Stimulated activated CD8-positive, alpha-beta memory T cell treated with anti-CD3 and anti-CD28 coated beads, Interleukin-7, amount 100 ng/mL, for 4 hours (primary cell): ENCODE measurements around the gene RPGR.

Source experiments
- DNase-seq, 2 donors: peaks; one replicate each; pipeline ENCODE4 v3.0.0-alpha.2; 2020; ENCODE audit warnings: low read depth in 2 of 2

RPGR gene

DNA sequence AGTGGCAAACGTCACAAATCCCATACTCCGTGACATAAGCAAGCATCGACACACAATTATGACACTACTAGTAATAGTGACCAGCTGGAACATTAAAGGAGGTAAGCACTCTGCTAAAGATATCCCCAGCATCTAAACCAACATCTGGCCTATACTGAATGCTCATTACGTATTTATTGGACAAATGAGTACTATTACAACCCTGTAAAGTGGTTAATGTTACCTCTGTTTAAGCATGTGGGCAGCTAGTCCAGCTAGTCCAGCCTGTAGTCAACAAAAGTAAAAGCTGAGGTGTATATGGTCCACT is 419 bp upstream of the RPGR start:
- no peak for DNase-seq

DNA sequence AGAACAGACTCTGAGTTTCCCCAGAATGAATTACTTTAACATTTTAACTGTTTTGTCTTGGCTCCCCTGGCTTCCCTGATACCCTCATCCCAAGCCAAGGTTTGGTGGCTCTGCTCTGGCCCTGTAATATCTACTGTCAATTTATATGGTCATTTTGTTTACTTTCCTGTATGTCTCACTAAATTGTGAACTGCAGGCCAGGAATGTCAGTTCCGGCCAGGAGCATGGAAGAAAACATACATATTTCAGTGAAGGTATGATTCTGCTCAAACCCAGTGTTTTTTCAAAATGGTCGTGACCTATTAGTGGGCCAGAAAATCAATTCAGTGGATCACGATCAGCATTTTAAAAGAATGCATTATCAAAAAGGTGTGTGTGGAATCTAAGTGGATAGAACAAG is 1.2 kb downstream of the RPGR start:
- DNase-seq = no peak

DNA sequence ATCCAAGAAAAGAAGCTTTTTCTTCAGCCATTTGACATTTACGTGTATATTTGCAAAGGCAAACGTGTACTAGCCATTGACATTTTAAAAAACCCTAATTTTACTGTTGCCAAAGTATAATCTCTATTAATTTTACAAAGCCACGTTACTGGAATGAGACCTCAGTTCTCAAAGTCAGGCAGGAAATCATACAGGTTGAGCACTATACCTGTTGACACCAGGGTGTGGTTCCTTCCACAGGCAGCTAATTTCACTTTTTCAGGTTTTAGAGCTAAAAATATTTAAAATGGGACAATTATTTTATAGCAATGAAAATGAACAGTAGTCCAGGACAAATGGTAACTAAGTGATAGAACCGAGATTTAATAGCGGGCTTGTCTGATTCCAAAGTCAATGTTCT is 6.5 kb downstream of the RPGR start:
- no peak for DNase-seq

- no peak for DNase-seq
Observed at GRCh38 chrX:38318606-38319005, 8.7 kb downstream of the RPGR start.

DNA sequence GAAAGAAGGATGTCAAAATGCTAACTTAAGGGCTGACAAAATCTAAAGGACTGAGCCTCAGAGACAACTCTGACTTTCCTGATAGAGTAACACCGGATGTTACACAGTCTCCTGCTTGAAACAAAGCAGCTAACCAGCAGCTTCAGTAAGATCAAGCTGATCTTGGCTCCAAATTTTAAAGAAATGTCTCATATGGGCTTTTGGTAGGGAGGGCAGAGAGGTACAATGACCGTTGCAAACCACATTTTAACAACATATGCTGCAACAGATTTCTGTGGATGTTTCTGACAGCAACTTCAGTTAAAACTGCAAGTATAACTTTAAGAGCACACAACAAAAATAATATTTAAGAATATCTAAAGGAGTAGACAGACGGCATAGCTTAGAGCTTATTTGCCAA is 9.1 kb downstream of the RPGR start:
- no peak for DNase-seq

GRCh38 chrX:38315186-38315585 is 12.1 kb downstream of the RPGR start:
- no peak for DNase-seq

- no peak for DNase-seq
Observed at GRCh38 chrX:38313190-38313589, 14.1 kb downstream of the RPGR start.

- no peak for DNase-seq
Observed at GRCh38 chrX:38312436-38312835, 14.9 kb downstream of the RPGR start.

GRCh38 chrX:38311743-38312142 is 15.6 kb downstream of the RPGR start:
- DNase-seq = no peak

DNA sequence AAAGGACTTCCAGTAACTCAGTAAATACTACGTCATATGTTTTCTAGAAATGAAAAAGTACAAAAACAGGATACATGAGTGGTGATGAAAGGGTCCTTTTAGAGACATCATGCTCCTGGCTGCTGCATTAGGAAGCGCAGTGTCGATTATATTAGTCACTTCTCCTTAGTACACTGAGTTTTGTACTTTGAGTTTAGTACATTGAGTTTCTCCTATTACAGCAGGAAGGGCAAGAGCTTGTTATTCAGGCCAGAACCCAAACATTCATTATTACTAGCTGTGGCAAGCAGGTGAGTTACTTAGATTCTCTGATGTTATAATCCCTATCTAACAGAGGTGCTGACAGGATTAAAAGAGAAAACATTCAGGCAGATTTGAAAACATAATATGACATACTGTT is 21.3 kb downstream of the RPGR start:
- DNase-seq = no peak

GRCh38 chrX:38304010-38304409 is 23.3 kb downstream of the RPGR start:
- no peak for DNase-seq

DNA sequence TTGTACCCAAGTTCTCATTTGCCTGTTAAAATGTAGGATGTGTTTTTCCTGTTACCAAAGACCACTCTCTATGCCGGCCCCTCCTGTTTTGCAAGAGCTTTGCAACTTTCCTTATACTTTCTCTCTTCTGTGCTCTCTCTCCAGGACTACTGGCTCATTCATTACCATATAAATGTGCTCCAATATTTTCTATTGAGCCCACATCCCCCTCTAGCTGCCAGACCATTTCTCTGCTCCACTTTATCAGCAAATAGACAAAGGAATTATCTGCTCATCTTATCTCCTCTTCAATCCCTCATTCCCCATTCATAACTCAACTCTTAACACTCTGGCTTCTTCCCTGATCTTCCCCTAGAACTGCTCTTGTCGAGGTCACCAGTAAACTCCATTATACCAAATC is 33.6 kb downstream of the RPGR start:
- no peak for DNase-seq

DNA sequence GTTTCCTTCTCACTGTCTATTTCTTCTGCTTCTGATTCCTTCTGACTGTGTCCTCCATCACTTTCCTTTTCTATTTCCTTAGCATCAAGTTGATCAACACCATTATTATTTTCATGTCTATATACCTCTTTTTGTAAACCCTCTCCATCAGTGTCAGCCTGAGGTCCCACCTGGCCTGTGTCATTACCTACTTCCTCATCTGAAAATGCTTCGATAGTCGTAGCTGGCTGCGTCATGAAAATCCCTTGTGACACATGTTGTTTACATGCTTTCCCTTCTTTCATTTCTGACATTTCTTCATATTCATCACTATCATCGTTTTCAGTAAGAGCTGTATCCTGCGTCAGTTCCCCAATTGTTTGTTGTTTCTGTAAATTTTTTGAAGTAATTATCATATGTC is 39.6 kb downstream of the RPGR start:
- no peak for DNase-seq

- no peak for DNase-seq
Observed at GRCh38 chrX:38285649-38286048, 41.7 kb downstream of the RPGR start.

GRCh38 chrX:38282049-38282448 is 45.3 kb downstream of the RPGR start:
- DNase-seq = no peak

- no peak for DNase-seq
Observed at GRCh38 chrX:38279188-38279587, 48.1 kb downstream of the RPGR start.

- no peak for DNase-seq
Observed at GRCh38 chrX:38278682-38279081, 48.6 kb downstream of the RPGR start.

GRCh38 chrX:38277802-38278201 is 49.5 kb downstream of the RPGR start:
- no peak for DNase-seq

DNA sequence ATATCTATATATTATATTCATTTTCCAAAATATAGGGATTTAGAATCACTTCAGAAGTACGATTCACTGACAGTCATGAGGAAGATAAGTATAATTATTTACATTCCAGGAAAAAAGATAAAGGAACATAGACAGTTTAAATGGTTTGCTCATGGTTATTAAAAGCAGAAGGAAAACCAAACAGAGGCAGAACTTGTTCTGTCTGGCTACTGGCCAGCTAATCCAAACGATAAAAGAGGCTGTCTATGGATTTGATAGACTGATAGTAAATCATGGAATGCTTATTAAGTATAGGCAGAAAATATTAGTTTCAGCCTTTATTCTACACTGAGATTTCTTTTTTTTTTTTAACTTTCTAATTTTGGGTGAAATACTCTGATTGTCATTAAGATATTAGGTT is 50.2 kb downstream of the RPGR start:
- DNase-seq = no peak

DNA sequence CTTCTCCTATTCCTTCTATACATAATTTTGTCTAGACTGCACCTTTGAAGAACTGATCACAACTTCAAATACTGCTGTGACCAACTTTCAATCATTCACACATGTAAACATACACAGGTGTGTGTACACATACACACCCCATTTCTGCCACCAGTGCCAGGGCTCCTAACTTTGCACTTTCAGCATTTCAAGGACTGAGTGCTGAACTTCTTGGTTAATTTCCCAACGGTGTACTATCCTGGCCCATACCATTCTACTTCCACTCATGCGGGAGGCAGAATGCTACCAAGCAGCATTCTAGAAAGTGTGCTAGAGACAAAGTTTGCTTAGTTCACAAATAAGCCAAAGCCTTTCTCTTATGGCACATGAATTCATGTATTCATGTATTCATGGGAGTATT is 51.2 kb downstream of the RPGR start:
- no peak for DNase-seq

DNA sequence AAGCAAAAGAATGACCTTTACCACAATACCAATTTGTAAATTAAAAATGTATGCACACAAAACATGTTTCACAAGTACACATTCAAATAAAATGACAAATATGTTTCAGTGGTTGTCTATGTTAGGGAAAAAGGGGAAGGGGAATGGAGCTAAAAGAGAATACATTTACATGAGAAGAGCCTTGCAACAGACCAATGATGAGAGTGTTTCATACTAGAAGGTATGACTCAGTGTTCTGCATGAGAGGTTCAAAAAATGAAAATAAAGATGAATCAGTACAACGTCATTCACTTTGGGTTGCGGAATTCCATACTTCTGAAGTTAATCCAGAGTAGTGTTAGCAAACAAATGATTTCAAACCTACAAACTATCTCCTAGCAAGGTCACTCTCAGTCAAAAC is 51.7 kb downstream of the RPGR start:
- DNase-seq = no peak

GRCh38 chrX:38273453-38273852 is 53.9 kb downstream of the RPGR start:
- DNase-seq = no peak

- DNase-seq = no peak
Observed at GRCh38 chrX:38271154-38271716, 56.1 kb downstream of the RPGR start.

DNA sequence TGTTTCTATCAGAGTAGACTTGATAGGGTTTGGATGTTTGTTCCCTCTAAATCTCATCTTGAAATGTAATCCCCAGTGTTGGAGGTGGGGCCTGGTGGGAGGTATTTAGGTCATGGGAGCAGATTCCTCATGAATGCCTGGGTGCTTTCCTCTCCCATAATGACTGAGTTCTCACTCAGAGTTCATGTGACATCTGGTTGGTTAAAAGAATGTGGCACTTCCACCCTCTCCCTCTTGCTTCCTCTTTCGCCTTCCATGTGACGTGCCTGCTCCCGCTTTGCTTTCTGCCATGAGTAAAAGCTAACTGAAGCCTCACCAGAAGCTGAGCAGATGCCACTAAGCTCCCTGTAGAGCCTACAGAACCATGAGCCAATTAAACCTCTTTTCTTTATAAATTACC is 59.3 kb downstream of the RPGR start:
- DNase-seq = no peak
